Astrocyte of the cerebellum (primary cell): ENCODE data around the gene MOGAT1.

Experiments used
- DNase-seq: peaks from one replicate; pipeline ENCODE4 v3.0.0-alpha.2; 2011; ENCODE audit warnings: low read depth
- H3K4me3 ChIP-seq: 2 replicates; pipeline ENCODE4 v1.5.1; 2011; ENCODE audit warnings: mild to moderate bottlenecking, low read depth, low read length, moderate library complexity
- CTCF ChIP-seq: IDR thresholded peaks from 2 replicates; pipeline ENCODE4 v1.5.1; 2012; ENCODE audit warnings: low read length, low read depth, moderate library complexity, mild to moderate bottlenecking; ENCODE audit errors: missing control alignments
- in situ Hi-C: cut with HindIII; loops from 2 replicates; pipeline ENCODE4 v1.10.0; 2017; ENCODE audit warnings: low sequenced_read_pairs

The MOGAT1 gene

DNA sequence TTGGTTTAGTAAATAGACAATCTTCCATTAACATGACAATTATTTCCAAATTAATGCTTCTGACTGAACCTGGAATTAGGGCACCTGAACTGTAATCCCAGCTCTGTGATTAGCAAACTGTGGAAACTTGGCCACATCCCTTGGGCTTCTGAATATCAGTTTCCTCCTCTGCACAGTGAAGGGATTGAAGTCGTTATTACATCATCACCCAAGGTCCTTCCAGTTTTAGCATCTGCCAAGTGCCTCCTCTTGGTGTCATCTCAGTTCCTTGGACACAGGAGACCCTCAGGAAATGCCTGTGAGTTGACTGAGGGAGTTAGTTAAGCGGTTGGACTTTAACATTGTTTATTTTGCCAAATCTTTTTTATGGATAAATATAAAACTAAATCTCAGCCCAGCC, 64.8 kb downstream of the MOGAT1 start:
- in situ Hi-C loops = no loop called here
- no peak for DNase-seq
- H3K4me3 ChIP-seq = no peak overlapping the region
- no peak for TF ChIP-seq CTCF

- no peak for TF ChIP-seq CTCF
- H3K4me3 ChIP-seq = no peak overlapping the region
- no peak for DNase-seq
- in situ Hi-C loops = no loop called here
Observed at GRCh38 chr2:222736924-222737323, 65.5 kb downstream of the MOGAT1 start.

DNA sequence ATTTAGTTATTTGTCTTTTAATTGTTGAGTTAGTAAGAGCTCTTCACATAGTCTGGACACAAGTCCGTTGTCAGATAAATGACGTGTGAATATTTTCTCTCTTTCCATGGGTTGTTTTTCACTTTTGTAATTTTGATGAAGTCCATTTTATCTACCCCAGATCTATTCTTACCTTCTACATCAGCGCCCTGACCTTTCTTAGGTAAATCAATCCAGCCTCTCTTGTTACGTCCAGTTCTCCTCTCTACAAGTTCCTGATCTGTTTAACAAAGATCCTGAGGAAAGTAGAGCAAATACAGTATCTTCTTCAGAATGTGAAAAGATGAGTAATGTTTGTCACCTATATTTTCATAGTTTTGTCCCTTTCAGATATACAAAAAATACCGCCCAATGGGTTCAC, 66.9 kb downstream of the MOGAT1 start:
- TF ChIP-seq CTCF = no peak
- no peak for DNase-seq
- no peak overlapping the region for H3K4me3 ChIP-seq
- in situ Hi-C loops = no loop called here

DNA sequence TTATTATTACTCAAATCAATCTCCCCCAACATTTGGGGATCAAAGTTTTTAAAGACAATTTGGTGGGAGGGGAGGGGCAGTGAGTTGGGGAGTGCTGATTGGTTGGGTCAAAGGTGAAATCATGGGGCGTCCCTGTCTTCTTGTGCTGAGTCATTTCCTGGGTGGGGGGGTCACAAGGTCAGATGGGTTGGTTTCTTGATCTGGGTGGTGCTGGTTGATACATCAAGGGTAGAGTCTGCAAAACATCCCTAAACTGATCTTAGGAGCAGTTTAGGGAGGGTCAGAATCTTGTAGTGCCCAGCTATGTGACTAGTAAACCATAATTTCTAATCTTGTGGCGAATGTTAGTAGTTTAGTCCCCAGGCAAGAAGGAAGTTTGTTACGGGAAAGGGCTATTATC, 67.4 kb downstream of the MOGAT1 start:
- in situ Hi-C loops = no loop called here
- no peak overlapping the region for H3K4me3 ChIP-seq
- no peak for DNase-seq
- TF ChIP-seq CTCF = no peak

DNA sequence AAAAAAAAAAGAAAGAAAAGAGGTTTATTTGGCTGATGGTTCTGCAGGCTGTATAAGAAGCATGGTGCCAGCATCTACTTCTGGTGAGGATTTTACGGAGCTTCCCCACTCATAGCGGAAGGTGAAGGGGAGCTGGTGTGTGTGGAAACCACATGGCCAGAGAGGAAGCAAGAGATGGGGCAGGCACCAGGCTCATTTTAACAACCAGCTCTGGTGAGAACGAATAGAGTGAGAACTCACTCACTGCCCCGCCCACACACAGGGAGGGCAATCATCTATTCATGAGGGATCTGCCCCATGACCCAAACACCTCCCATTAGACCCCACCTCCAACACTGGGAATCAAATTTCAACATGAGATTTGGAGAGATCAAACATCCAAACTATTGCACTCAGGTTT, 68.5 kb downstream of the MOGAT1 start:
- DNase-seq = no peak
- H3K4me3 ChIP-seq = no peak overlapping the region
- TF ChIP-seq CTCF = no peak
- in situ Hi-C loops = no loop called here

- H3K4me3 ChIP-seq = no peak overlapping the region
- no peak for TF ChIP-seq CTCF
- in situ Hi-C loops = no loop called here
- no peak for DNase-seq
Observed at GRCh38 chr2:222743251-222743812, 71.9 kb downstream of the MOGAT1 start.

DNA sequence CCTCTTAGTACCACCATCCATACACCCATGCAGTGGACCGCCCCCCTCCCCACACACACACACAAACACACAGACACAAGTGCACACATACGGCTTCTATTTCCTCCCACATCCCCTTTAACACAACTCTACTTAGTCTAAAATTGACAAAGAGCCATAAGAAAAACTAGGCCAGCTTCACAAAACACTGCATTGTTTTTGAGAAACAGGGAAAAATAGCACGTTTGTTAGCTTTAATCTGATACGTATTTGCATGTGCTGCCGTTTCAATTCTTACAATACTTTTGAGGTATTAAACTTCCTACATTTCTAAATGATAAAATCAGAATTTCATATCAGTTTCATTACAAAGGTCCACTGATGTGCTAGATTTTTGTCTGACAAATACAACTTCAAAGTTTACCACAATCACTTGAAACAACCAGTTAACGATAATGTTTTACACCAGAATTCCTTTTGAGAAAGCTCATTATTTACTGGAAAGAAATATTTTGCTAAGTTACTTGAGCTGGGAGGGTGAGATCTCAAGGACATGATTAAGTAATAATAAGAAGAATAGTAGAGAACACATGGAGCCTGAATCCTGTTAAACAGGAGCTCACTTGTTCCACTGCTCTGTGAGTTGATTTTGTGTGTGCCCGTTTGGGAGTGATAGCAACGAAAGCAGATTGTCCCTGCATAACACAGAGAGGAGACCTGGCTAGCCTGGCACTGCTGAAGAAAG, 74.5 kb downstream of the MOGAT1 start:
- in situ Hi-C loops = no loop called here
- no peak overlapping the region for H3K4me3 ChIP-seq
- TF ChIP-seq CTCF = no peak
- DNase-seq = no peak
